A673 (cell line): Measurements from ENCODE around the gene C10orf90. TPM values are rescaled to one million over a fixed set of nuclear protein-coding genes. Genes with fewer than 3 reads are reported as not detected.

Source experiments
- BruUV-seq: library from RNA; stranded (reverse); fragments of 400-500 nt; replicated peaks from 2 replicates; lab custom pipeline; 2021; lab: Mats Ljungman, UMichigan
- CTCF ChIA-PET: fragments of 300-600 bp; sonication (Branson Sonifier 250); formaldehyde crosslinking; loops from one replicate; lab custom pipeline; 2022; ENCODE audit warnings: antibody characterized with exemption; lab: Charles Lee
- POLR2A ChIA-PET: fragments of 300-600 bp; sonication (Branson Sonifier 250); formaldehyde crosslinking; loops from one replicate; lab custom pipeline; 2022; ENCODE audit warnings: antibody characterized with exemption; ENCODE audit not compliant: low non-redundant PET; lab: Charles Lee
- DNase-seq: peaks from one replicate; pipeline ENCODE4 v3.0.0-alpha.2; 2015; ENCODE audit warnings: low spot score
- H3K27ac ChIP-seq: fragments of 200-600 bp; sonication (generic); 2 replicates; pipeline ENCODE4 v1.5.1; 2016; ENCODE audit warnings: mixed run types, low read depth, mild to moderate bottlenecking, mixed read lengths, antibody characterized with exemption, low read length; ENCODE audit not compliant: poor library complexity, severe bottlenecking
- H3K27me3 ChIP-seq: fragments of 200-600 bp; sonication (generic); replicated peaks from 2 replicates; pipeline ENCODE4 v1.6.1; 2017; ENCODE audit warnings: mixed run types, low read depth, mild to moderate bottlenecking, mixed read lengths, antibody characterized with exemption, low read length; ENCODE audit not compliant: insufficient read depth, poor library complexity
- H3K36me3 ChIP-seq: fragments of 200-600 bp; sonication (generic); 2 replicates; pipeline ENCODE4 v1.6.1; 2016; ENCODE audit warnings: mixed run types, mild to moderate bottlenecking, mixed read lengths, antibody characterized with exemption, low read length; ENCODE audit not compliant: insufficient read depth, poor library complexity, severe bottlenecking
- H3K4me1 ChIP-seq: fragments of 200-600 bp; sonication (generic); 2 replicates; pipeline ENCODE4 v1.6.1; 2017; ENCODE audit warnings: mixed run types, mild to moderate bottlenecking, mixed read lengths, antibody characterized with exemption, low read length; ENCODE audit not compliant: insufficient read depth, poor library complexity, severe bottlenecking
- H3K4me3 ChIP-seq: fragments of 200-600 bp; sonication (generic); 2 replicates; pipeline ENCODE4 v1.5.1; 2016; ENCODE audit warnings: low read depth, mixed run types, mild to moderate bottlenecking, mixed read lengths, low read length; ENCODE audit not compliant: poor library complexity, severe bottlenecking
- H3K9me3 ChIP-seq: fragments of 200-600 bp; sonication (generic); 2 replicates; pipeline ENCODE4 v1.6.1; 2016; ENCODE audit warnings: mixed run types, low read depth, mild to moderate bottlenecking, mixed read lengths, antibody characterized with exemption, low read length; ENCODE audit not compliant: poor library complexity, severe bottlenecking
- EZH2 ChIP-seq: fragments of 200-600 bp; sonication (generic); IDR thresholded peaks from 2 replicates; pipeline ENCODE4 v1.6.1; 2017; ENCODE audit warnings: borderline replicate concordance, low read depth, mild to moderate bottlenecking, mixed read lengths, antibody characterized with exemption, low read length; ENCODE audit not compliant: poor library complexity, severe bottlenecking
- intact Hi-C: fragments of 100-400 bp; cut with micrococcal nuclease; formaldehyde crosslinking; loops from one replicate; pipeline ENCODE4 v1.10.0; 2022; ENCODE audit not compliant: unreplicated experiment
- total RNA-seq: library from RNA; stranded (reverse); gene quantifications from 2 replicates; pipeline ENCODE4 v1.2.3, GENCODE V29; 2021
- TF ChIP-seq, protein P1 (sequence below): fragments of 300-800, 200-600 bp; sonication (generic); conservative IDR thresholded peaks from 2 replicates; pipeline ENCODE4 v1.5.1; 2017; ENCODE audit warnings: low read depth, mild to moderate bottlenecking, antibody characterized with exemption, low read length, moderate library complexity, mixed read lengths

C10orf90 gene
- total RNA-seq, 1 experiment from 2014 or later = not detected

DNA sequence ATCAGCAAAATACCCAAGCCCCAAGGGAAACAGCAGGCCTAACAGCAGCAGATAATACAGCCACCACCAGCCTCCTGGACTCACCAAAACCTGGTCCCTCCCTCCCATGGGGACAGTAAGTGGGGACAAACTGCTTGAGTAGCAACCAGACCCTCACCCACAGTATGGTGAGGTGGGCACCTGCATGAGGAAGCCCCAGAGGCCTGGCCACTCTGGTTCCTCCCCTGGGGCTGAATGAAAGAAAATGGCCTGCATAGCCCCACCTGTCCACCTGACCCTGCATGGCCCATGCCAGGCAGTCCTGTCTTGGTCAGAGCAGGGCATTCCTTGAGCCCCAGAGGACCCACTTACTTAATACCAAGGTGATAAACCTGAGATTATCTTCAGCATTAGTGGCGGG lies 13.0 kb upstream of the C10orf90 start:
- H3K9me3 ChIP-seq = no peaks in the 10 kb centered on the region
- H3K4me1 ChIP-seq = no peaks in the 10 kb centered on the region
- no peak for DNase-seq
- no peak overlapping the region for H3K4me3 ChIP-seq
- TF ChIP-seq, protein P1, sequence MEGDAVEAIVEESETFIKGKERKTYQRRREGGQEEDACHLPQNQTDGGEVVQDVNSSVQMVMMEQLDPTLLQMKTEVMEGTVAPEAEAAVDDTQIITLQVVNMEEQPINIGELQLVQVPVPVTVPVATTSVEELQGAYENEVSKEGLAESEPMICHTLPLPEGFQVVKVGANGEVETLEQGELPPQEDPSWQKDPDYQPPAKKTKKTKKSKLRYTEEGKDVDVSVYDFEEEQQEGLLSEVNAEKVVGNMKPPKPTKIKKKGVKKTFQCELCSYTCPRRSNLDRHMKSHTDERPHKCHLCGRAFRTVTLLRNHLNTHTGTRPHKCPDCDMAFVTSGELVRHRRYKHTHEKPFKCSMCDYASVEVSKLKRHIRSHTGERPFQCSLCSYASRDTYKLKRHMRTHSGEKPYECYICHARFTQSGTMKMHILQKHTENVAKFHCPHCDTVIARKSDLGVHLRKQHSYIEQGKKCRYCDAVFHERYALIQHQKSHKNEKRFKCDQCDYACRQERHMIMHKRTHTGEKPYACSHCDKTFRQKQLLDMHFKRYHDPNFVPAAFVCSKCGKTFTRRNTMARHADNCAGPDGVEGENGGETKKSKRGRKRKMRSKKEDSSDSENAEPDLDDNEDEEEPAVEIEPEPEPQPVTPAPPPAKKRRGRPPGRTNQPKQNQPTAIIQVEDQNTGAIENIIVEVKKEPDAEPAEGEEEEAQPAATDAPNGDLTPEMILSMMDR = no peak
- intact Hi-C loops = no loop called here
- POLR2A ChIA-PET = no interaction called here
- no peak overlapping the region for H3K27ac ChIP-seq
- CTCF ChIA-PET = no interaction called here
- BruUV-seq = no TSS peak
- H3K36me3 ChIP-seq = no peaks in the 10 kb centered on the region
- H3K27me3 ChIP-seq = no peaks in the 10 kb centered on the region

DNA sequence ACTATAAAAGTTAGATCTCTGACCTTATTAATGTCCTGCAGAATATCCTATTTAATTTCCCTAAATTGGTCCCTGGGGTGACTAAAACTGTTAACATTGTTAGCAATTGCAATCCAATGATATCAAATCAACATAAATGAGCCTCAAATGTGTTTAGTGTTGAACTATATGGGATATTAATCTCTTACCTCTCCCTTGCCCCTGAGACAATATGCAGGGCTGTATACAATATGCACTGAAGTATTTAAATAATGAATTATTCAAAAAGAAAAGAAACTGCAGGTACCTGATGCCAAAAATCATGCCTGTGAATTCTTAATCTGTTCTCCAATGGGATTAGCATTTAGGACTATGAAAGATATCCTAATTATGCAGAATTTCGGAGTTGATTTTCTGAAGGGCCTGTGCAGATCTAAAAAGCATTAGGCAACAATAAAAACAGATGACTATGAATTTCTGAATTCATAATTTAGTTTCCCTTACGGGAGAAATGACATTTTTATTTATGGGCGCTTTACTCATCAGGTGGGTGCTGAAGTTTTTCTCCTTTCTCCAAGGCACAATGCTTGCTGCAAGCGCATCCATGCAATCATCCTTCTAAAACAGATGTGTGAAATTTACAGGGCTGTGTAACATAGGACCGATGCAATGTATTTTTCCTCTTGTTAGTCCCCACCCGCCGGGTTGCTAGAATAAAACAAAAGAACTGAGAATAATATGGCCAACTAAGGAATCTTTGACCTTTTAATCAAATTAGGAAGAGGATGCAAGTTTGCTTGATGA lies 5.4 kb upstream of the C10orf90 start:
- no peaks in the 10 kb centered on the region for H3K9me3 ChIP-seq
- H3K27ac ChIP-seq = no peak overlapping the region
- H3K27me3 ChIP-seq = peaks cover 5% of the 10 kb centered on the region
- TF ChIP-seq EZH2 = no peak
- TF ChIP-seq, protein P1 = no peak
- H3K36me3 ChIP-seq = no peaks in the 10 kb centered on the region
- ChIA-PET POLR2A (no interaction called here), CTCF (no interaction called here)
- BruUV-seq = no TSS peak
- no peak overlapping the region for H3K4me3 ChIP-seq
- no peaks in the 10 kb centered on the region for H3K4me1 ChIP-seq
- DNase-seq = peak; percentile 3
- intact Hi-C loops = no loop called here

DNA sequence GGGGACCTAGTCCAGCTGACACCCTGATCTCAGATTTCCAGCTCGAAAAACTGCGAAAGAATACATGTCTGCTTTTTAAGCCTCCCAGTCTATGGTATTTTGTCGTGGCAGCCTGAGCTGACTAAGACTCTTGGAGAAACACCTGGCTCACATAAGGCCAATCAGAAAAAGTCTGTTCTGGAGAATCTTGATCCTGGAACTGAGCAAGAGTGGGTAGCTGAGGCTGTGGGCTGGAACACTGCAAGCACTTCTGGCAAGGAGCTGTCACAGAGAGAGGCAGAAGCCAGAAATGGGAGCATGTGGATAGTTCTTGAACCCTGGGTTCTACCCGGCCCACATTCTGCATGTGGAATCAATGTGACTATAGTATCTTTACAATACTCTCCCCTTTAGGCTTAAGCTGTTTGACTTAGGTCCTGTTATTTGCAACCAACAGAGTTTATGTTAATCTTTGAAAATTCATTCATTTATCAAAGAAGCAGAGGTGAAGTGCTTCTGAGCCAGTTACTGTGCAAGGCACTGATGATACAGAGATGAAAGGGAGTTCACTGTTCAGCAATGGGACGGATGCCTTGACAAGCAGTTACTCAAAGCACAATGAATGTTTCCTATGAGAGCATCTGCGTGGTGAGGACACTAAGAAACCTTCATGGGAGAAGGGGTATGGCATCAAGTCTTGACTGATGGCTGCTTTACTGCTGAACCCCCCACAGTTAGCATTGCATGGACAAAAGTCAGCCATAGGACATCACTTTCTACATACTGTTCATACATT lies 4.4 kb upstream of the C10orf90 start:
- intact Hi-C loops = no loop called here
- CTCF ChIA-PET = no interaction called here
- Histone ChIP-seq H3K27ac (no peak overlapping the region), H3K4me3 (no peak overlapping the region), H3K27me3 (peaks cover 5% of the 10 kb centered on the region), H3K4me1 (no peaks in the 10 kb centered on the region), H3K36me3 (no peaks in the 10 kb centered on the region), H3K9me3 (no peaks in the 10 kb centered on the region)
- POLR2A ChIA-PET = no interaction called here
- no TSS peak for BruUV-seq
- no peak for DNase-seq
- TF ChIP-seq, protein P1 = no peak
- no peak for TF ChIP-seq EZH2
